GM10248 (cell line): Measurements from ENCODE around the gene MCM8.

ENCODE experiments used
- CTCF ChIA-PET: fragments of 300-600 bp; sonication (Branson Sonifier 250); formaldehyde crosslinking; extraction: SDS; loops from one replicate; lab custom pipeline; 2021; ENCODE audit warnings: antibody characterized with exemption; lab: Yijun Ruan, JAX
- POLR2A ChIA-PET: fragments of 350-650 bp; sonication (Branson Sonifier 250); formaldehyde crosslinking; extraction: SDS; loops from one replicate; lab custom pipeline; 2020; ENCODE audit warnings: antibody characterized with exemption; lab: Yijun Ruan, JAX
- DNase-seq: peaks from one replicate; pipeline ENCODE4 v3.0.0; 2012; ENCODE audit errors: extremely low spot score
- TF ChIP-seq, protein P1 (sequence below): IDR thresholded peaks from 2 replicates; pipeline ENCODE4 v1.5.1; 2012; ENCODE audit warnings: mild to moderate bottlenecking, low read depth; ENCODE audit errors: extremely low read depth, missing control alignments, control extremely low read depth

The MCM8 gene

DNA sequence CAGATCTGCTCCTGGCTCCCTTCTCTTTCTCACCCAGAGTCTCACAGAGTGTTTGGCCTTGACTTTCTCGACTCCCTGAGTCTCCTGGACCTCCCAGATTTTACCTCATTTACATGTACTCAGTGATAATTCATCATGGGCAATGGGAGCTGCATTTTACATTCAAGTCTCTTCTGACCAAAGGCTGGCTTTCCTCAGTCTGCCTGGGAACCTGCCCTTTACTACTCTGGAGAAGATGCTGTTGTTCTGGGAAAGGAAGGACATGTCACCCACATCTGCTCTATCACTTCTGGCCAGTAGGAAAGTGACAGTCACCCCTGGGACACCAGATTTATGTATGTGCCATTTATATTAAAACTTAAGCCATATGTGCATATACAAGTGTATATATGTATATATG, 96.0 kb downstream of the MCM8 start:
- ChIA-PET CTCF (no interaction called here), POLR2A (no interaction called here)
- TF ChIP-seq, protein P1, sequence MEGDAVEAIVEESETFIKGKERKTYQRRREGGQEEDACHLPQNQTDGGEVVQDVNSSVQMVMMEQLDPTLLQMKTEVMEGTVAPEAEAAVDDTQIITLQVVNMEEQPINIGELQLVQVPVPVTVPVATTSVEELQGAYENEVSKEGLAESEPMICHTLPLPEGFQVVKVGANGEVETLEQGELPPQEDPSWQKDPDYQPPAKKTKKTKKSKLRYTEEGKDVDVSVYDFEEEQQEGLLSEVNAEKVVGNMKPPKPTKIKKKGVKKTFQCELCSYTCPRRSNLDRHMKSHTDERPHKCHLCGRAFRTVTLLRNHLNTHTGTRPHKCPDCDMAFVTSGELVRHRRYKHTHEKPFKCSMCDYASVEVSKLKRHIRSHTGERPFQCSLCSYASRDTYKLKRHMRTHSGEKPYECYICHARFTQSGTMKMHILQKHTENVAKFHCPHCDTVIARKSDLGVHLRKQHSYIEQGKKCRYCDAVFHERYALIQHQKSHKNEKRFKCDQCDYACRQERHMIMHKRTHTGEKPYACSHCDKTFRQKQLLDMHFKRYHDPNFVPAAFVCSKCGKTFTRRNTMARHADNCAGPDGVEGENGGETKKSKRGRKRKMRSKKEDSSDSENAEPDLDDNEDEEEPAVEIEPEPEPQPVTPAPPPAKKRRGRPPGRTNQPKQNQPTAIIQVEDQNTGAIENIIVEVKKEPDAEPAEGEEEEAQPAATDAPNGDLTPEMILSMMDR = no peak
- no peak for DNase-seq

DNA sequence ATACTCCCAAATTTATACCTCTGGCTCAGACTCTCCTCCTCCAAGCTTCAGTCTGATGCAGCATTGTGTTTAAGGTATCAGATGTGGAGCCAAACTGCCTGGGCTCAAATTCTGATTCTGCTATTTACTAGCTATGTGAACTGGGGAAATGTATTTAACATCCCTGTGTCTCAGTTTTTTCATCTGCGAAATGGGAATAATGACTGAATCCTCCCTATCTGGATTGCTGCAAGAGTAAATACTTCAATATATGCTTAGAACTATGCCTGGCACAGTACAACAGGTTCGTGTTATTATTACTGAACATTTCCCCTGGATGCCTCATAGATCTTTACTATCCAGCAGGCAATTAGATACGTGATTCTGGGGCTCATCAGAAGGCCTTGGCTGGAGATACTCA, 97.9 kb downstream of the MCM8 start:
- CTCF ChIA-PET = interaction anchor here (1.5 kb wide), 1 partner anchor 519 kb away, joined by 6 read pairs; no protein-coding TSS in a partner anchor
- POLR2A ChIA-PET = no interaction called here
- no peak for DNase-seq
- TF ChIP-seq, protein P1 = no peak
